Measurements from ENCODE around the gene FEV.

The FEV gene

GRCh38 chr2:219001577-219002394 is 16.8 kb upstream of the FEV start:
- no peak overlapping the region for H3K27ac Mint-ChIP-seq
- no peaks in the 10 kb centered on the region for H3K36me3 Mint-ChIP-seq (ENCODE audit: low read depth)
- H3K4me1 Mint-ChIP-seq (ENCODE audit: low read depth): peaks cover 18% of the 10 kb centered on the region
- H3K27me3 Mint-ChIP-seq: peaks cover 72% of the 10 kb centered on the region
- no peaks in the 10 kb centered on the region for H3K9me3 Mint-ChIP-seq
- H3K4me3 Mint-ChIP-seq: no peak overlapping the region

GRCh38 chr2:219001100-219001576 is 16.2 kb upstream of the FEV start:
- Mint-ChIP-seq H3K27me3 (peaks cover 71% of the 10 kb centered on the region), H3K36me3 (ENCODE audit: low read depth) (no peaks in the 10 kb centered on the region), H3K4me1 (ENCODE audit: low read depth) (peaks cover 19% of the 10 kb centered on the region), H3K9me3 (no peaks in the 10 kb centered on the region), H3K4me3 (no peak overlapping the region), H3K27ac (no peak overlapping the region)

GRCh38 chr2:219000569-219000960 is 15.6 kb upstream of the FEV start:
- peaks cover 74% of the 10 kb centered on the region for H3K27me3 Mint-ChIP-seq
- H3K9me3 Mint-ChIP-seq: no peaks in the 10 kb centered on the region
- peaks cover 21% of the 10 kb centered on the region for H3K4me1 Mint-ChIP-seq (ENCODE audit: low read depth)
- H3K27ac Mint-ChIP-seq: no peak overlapping the region
- no peaks in the 10 kb centered on the region for H3K36me3 Mint-ChIP-seq (ENCODE audit: low read depth)
- H3K4me3 Mint-ChIP-seq: no peak overlapping the region

GRCh38 chr2:218999881-219000568 is 15.0 kb upstream of the FEV start:
- H3K4me1 Mint-ChIP-seq (ENCODE audit: low read depth): peaks cover 21% of the 10 kb centered on the region
- no peak overlapping the region for H3K4me3 Mint-ChIP-seq
- H3K27ac Mint-ChIP-seq: no peak overlapping the region
- peaks cover 74% of the 10 kb centered on the region for H3K27me3 Mint-ChIP-seq
- H3K9me3 Mint-ChIP-seq: no peaks in the 10 kb centered on the region
- H3K36me3 Mint-ChIP-seq (ENCODE audit: low read depth): no peaks in the 10 kb centered on the region

GRCh38 chr2:218999021-218999880 is 14.3 kb upstream of the FEV start:
- H3K27ac Mint-ChIP-seq: no peak overlapping the region
- H3K36me3 Mint-ChIP-seq (ENCODE audit: low read depth): no peaks in the 10 kb centered on the region
- peaks cover 72% of the 10 kb centered on the region for H3K27me3 Mint-ChIP-seq
- H3K4me1 Mint-ChIP-seq (ENCODE audit: low read depth): peaks cover 21% of the 10 kb centered on the region
- no peak overlapping the region for H3K4me3 Mint-ChIP-seq
- H3K9me3 Mint-ChIP-seq: no peaks in the 10 kb centered on the region

GRCh38 chr2:218998414-218999002 is 13.5 kb upstream of the FEV start:
- Mint-ChIP-seq H3K9me3 (no peaks in the 10 kb centered on the region), H3K4me3 (no peak overlapping the region), H3K27ac (no peak overlapping the region), H3K36me3 (ENCODE audit: low read depth) (no peaks in the 10 kb centered on the region), H3K27me3 (peaks cover 68% of the 10 kb centered on the region), H3K4me1 (ENCODE audit: low read depth) (peaks cover 18% of the 10 kb centered on the region)

- no peaks in the 10 kb centered on the region for H3K36me3 Mint-ChIP-seq (ENCODE audit: low read depth)
- H3K27me3 Mint-ChIP-seq: peaks cover 63% of the 10 kb centered on the region
- H3K4me3 Mint-ChIP-seq: no peak overlapping the region
- no peaks in the 10 kb centered on the region for H3K9me3 Mint-ChIP-seq
- no peak overlapping the region for H3K27ac Mint-ChIP-seq
- H3K4me1 Mint-ChIP-seq (ENCODE audit: low read depth): peaks cover 13% of the 10 kb centered on the region
Measured at GRCh38 chr2:218997731-218998130, 12.7 kb upstream of the FEV start.

GRCh38 chr2:218996937-218997336 is 12.0 kb upstream of the FEV start:
- Mint-ChIP-seq H3K9me3 (no peaks in the 10 kb centered on the region), H3K4me3 (no peak overlapping the region), H3K4me1 (ENCODE audit: low read depth) (peaks cover 7% of the 10 kb centered on the region), H3K27ac (no peak overlapping the region), H3K36me3 (ENCODE audit: low read depth) (no peaks in the 10 kb centered on the region), H3K27me3 (peaks cover 63% of the 10 kb centered on the region)

- H3K27me3 Mint-ChIP-seq: peaks cover 67% of the 10 kb centered on the region
- H3K36me3 Mint-ChIP-seq (ENCODE audit: low read depth): no peaks in the 10 kb centered on the region
- no peaks in the 10 kb centered on the region for H3K9me3 Mint-ChIP-seq
- peak overlapping the region; percentile 23 for H3K4me3 Mint-ChIP-seq
- H3K4me1 Mint-ChIP-seq (ENCODE audit: low read depth): peaks cover 3% of the 10 kb centered on the region
- H3K27ac Mint-ChIP-seq: no peak overlapping the region
Measured at GRCh38 chr2:218995972-218996711, 11.2 kb upstream of the FEV start.

GRCh38 chr2:218995561-218995960 is 10.6 kb upstream of the FEV start:
- no peak overlapping the region for H3K4me3 Mint-ChIP-seq
- peaks cover 68% of the 10 kb centered on the region for H3K27me3 Mint-ChIP-seq
- no peaks in the 10 kb centered on the region for H3K36me3 Mint-ChIP-seq (ENCODE audit: low read depth)

GRCh38 chr2:218993345-218994315 is 8.6 kb upstream of the FEV start, which contains the start of gene CRYBA2:
TSS of gene CRYBA2 (minus strand) at chr2:218993422. CDS start at chr2:218993176, 246 bp downstream.
- H3K4me3 Mint-ChIP-seq: peak within 1 kb of the TSS; percentile 7
- H3K36me3 Mint-ChIP-seq (ENCODE audit: low read depth): no peaks in the 10 kb centered on the region
- H3K27ac Mint-ChIP-seq: no peak within 1 kb of the TSS
- peaks cover 3% of the 10 kb centered on the region for H3K4me1 Mint-ChIP-seq (ENCODE audit: low read depth)
- H3K9me3 Mint-ChIP-seq: no peaks in the 10 kb centered on the region
- peaks cover 77% of the 10 kb centered on the region for H3K27me3 Mint-ChIP-seq

More at GRCh38 chr2:218995561-218995960, 10.6 kb upstream of the FEV start:
- Mint-ChIP-seq H3K27ac (no peak overlapping the region), H3K4me1 (ENCODE audit: low read depth) (peaks cover 3% of the 10 kb centered on the region), H3K9me3 (no peaks in the 10 kb centered on the region)

GRCh38 chr2:218992703-218993344 is 7.8 kb upstream of the FEV start:
- H3K4me3 Mint-ChIP-seq: no peak overlapping the region
- peaks cover 3% of the 10 kb centered on the region for H3K4me1 Mint-ChIP-seq (ENCODE audit: low read depth)
- no peaks in the 10 kb centered on the region for H3K9me3 Mint-ChIP-seq
- no peak overlapping the region for H3K27ac Mint-ChIP-seq
- peaks cover 74% of the 10 kb centered on the region for H3K27me3 Mint-ChIP-seq
- H3K36me3 Mint-ChIP-seq (ENCODE audit: low read depth): no peaks in the 10 kb centered on the region

- Mint-ChIP-seq H3K36me3 (ENCODE audit: low read depth) (no peaks in the 10 kb centered on the region), H3K27me3 (peaks cover 78% of the 10 kb centered on the region), H3K4me1 (ENCODE audit: low read depth) (peaks cover 3% of the 10 kb centered on the region), H3K4me3 (no peak overlapping the region), H3K27ac (no peak overlapping the region), H3K9me3 (no peaks in the 10 kb centered on the region)
Measured at GRCh38 chr2:218992196-218992595, 7.2 kb upstream of the FEV start.
